AG04450 (cell line): Measurements from ENCODE around the gene VIPR2. TPM values are rescaled to one million over a fixed set of nuclear protein-coding genes. Genes with fewer than 3 reads are reported as not detected.

ENCODE experiments used
- CTCF ChIA-PET: fragments of 300-600, 350-600 bp; formaldehyde crosslinking; extraction: SDS; loops from one replicate; lab custom pipeline; 2022; ENCODE audit warnings: antibody characterized with exemption, inconsistent platforms; lab: Charles Lee
- POLR2A ChIA-PET: fragments of 350-600 bp; formaldehyde crosslinking; extraction: SDS; loops from one replicate; lab custom pipeline; 2021; ENCODE audit warnings: antibody characterized with exemption, inconsistent platforms; lab: Yijun Ruan, JAX
- DNase-seq: peaks from one replicate; pipeline ENCODE4 v3.0.0-alpha.2; 2011; ENCODE audit warnings: low read depth, low spot score
- H3K27ac ChIP-seq: one replicate; pipeline ENCODE4 v1.5.1; 2012; ENCODE audit warnings: low read depth, low read length, control low read depth
- H3K27me3 ChIP-seq: one replicate; pipeline ENCODE4 v1.6.0; 2012; ENCODE audit warnings: low read length; ENCODE audit not compliant: control insufficient read depth, insufficient read depth
- H3K4me3 ChIP-seq: 2 replicates; pipeline ENCODE4 v1.5.1; 2011; ENCODE audit warnings: mild to moderate bottlenecking, low read depth, low read length, control low read depth
- H3K9me3 ChIP-seq: 2 replicates; pipeline ENCODE4 v1.5.1; 2012; ENCODE audit warnings: low read length; ENCODE audit not compliant: control insufficient read depth, insufficient read depth
- polyA plus RNA-seq: library from polyadenylated mRNA; depleted of rRNA; stranded (reverse); fragments of >200 nt; gene quantifications from 2 replicates; pipeline ENCODE4 v1.2.3, GENCODE V29; 2011
- TF ChIP-seq, protein P1 (sequence below): IDR thresholded peaks from 2 replicates; pipeline ENCODE4 v1.5.1; 2011; ENCODE audit warnings: low read depth, low read length, control low read depth, inconsistent platforms

VIPR2 gene
- polyA plus RNA-seq, 1 experiment: not detected

- H3K4me3 ChIP-seq: no peak overlapping the region
- TF ChIP-seq, protein P1, sequence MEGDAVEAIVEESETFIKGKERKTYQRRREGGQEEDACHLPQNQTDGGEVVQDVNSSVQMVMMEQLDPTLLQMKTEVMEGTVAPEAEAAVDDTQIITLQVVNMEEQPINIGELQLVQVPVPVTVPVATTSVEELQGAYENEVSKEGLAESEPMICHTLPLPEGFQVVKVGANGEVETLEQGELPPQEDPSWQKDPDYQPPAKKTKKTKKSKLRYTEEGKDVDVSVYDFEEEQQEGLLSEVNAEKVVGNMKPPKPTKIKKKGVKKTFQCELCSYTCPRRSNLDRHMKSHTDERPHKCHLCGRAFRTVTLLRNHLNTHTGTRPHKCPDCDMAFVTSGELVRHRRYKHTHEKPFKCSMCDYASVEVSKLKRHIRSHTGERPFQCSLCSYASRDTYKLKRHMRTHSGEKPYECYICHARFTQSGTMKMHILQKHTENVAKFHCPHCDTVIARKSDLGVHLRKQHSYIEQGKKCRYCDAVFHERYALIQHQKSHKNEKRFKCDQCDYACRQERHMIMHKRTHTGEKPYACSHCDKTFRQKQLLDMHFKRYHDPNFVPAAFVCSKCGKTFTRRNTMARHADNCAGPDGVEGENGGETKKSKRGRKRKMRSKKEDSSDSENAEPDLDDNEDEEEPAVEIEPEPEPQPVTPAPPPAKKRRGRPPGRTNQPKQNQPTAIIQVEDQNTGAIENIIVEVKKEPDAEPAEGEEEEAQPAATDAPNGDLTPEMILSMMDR: no peak
- peaks cover 67% of the 10 kb centered on the region for H3K9me3 ChIP-seq
- H3K27ac ChIP-seq: no peak overlapping the region
- H3K27me3 ChIP-seq: peaks cover 4% of the 10 kb centered on the region
- no peak for DNase-seq
- POLR2A ChIA-PET: no interaction called here
- CTCF ChIA-PET: no interaction called here
Observed at GRCh38 chr7:158997471-158997870, 147.2 kb downstream of the VIPR2 start.

- ChIA-PET POLR2A (no interaction called here), CTCF (no interaction called here)
- Histone ChIP-seq H3K9me3 (peaks cover 68% of the 10 kb centered on the region), H3K4me3 (no peak overlapping the region), H3K27ac (no peak overlapping the region), H3K27me3 (peaks cover 4% of the 10 kb centered on the region)
- no peak for DNase-seq
- TF ChIP-seq, protein P1: no peak
Observed at GRCh38 chr7:158997110-158997453, 147.6 kb downstream of the VIPR2 start.

DNA sequence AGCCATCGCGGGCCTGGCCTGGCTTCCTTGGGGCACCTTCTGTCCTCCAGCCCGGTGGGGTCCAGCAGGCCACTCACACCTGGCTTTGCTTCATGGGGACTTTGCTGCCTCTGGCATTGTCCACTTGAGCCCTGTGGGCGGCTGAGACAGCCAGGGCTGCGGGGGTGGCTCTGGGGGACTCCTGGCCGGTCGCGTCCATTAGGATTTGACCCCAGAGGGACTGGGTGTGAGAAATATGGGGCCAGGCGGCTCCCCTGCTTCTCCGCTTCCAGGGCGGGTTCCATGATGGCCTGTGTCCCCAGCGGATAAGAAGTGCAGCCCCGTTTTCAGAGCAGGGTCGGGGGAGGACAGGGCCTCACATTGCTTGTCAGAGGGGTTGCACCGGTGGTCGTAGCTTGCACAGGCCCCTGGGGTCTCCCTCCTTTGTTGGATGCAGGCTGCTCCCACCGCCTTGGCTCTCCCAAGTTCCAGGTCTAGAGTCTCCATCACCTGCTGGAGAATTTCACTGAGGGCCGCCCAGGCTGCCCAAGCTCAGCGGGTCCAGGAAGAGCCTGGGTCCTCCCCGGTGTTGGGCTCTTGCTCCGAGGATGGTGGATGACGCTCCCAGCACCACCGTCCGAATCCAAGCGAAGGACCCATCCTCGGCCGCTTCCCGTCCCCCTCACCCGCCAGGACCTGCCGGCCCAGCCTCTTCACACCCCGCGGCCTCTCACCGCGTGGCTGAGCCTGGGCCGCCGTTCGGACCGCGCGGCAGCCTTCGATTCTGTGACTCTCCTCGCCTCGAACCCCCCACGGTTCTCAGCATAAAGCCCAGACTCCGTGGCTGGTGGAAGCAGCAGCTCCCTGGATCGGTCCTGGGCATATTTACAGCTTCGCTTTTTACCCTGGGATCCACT, 148.2 kb downstream of the VIPR2 start:
- H3K27ac ChIP-seq: no peak overlapping the region
- no peak for DNase-seq
- ChIA-PET CTCF (no interaction called here), POLR2A (no interaction called here)
- peaks cover 4% of the 10 kb centered on the region for H3K27me3 ChIP-seq
- no peak overlapping the region for H3K4me3 ChIP-seq
- H3K9me3 ChIP-seq: peaks cover 61% of the 10 kb centered on the region
- TF ChIP-seq, protein P1: no peak

- TF ChIP-seq, protein P1: no peak
- H3K27ac ChIP-seq: no peak overlapping the region
- CTCF ChIA-PET: no interaction called here
- DNase-seq: no peak
- peaks cover 4% of the 10 kb centered on the region for H3K27me3 ChIP-seq
- peaks cover 55% of the 10 kb centered on the region for H3K9me3 ChIP-seq
- no peak overlapping the region for H3K4me3 ChIP-seq
- POLR2A ChIA-PET: no interaction called here
Observed at GRCh38 chr7:158995514-158995913, 149.2 kb downstream of the VIPR2 start.

GRCh38 chr7:158994687-158995086, 150.0 kb downstream of the VIPR2 start:
- no peak overlapping the region for H3K27ac ChIP-seq
- POLR2A ChIA-PET: no interaction called here
- peaks cover 4% of the 10 kb centered on the region for H3K27me3 ChIP-seq
- TF ChIP-seq, protein P1: no peak
- H3K9me3 ChIP-seq: peaks cover 49% of the 10 kb centered on the region
- CTCF ChIA-PET: no interaction called here
- H3K4me3 ChIP-seq: no peak overlapping the region
- DNase-seq: no peak
